Measurements from ENCODE around the gene IRF2BP2. TPM values are rescaled to one million over a fixed set of nuclear protein-coding genes. Genes with fewer than 3 reads are reported as not detected.
A peak's percentile ranks its signal among the peaks of the same experiment; 100 is the strongest.

IRF2BP2 gene
- total and polyA plus RNA-seq, 2 of the 13 experiments (the other 11 are each of a cell fraction or from before 2014, with no cell fraction given) = 140 to 147 TPM

- TF ChIP-seq MAFF (IDR thresholded peaks at IDR 0.05; ENCODE audit: low read depth, low read length) = 0 out of 2 replicates have a peak, but pooled peaks have one; percentile 36
- no peak for TF ChIP-seq RFX1 (IDR thresholded peaks at IDR 0.05)
- TF ChIP-seq, protein P1, sequence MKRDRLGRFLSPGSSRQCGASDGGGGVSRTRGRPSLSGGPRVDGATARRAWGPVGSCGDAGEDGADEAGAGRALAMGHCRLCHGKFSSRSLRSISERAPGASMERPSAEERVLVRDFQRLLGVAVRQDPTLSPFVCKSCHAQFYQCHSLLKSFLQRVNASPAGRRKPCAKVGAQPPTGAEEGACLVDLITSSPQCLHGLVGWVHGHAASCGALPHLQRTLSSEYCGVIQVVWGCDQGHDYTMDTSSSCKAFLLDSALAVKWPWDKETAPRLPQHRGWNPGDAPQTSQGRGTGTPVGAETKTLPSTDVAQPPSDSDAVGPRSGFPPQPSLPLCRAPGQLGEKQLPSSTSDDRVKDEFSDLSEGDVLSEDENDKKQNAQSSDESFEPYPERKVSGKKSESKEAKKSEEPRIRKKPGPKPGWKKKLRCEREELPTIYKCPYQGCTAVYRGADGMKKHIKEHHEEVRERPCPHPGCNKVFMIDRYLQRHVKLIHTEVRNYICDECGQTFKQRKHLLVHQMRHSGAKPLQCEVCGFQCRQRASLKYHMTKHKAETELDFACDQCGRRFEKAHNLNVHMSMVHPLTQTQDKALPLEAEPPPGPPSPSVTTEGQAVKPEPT (CRISPR knock-in tag; IDR thresholded peaks at IDR 0.05; ENCODE audit: low read depth) = no peak
- TF ChIP-seq GATAD1 (CRISPR knock-in tag; IDR thresholded peaks at IDR 0.05) = peak; percentile 53
- no peak for TF ChIP-seq ZNF674 (CRISPR knock-in tag; IDR thresholded peaks at IDR 0.05; ENCODE audit: low read depth)
- TF ChIP-seq REXO4 (CRISPR knock-in tag; IDR thresholded peaks at IDR 0.05; ENCODE audit: borderline replicate concordance) = no peak
- 0 out of 2 replicates have a peak, but pooled peaks have one; percentile 32 for TF ChIP-seq SIX1 (CRISPR knock-in tag; IDR thresholded peaks at IDR 0.05; ENCODE audit: borderline replicate concordance)
- TF ChIP-seq NCOA5 (CRISPR knock-in tag; IDR thresholded peaks at IDR 0.05) = no peak
- peak; percentile 6; the same call in 1 of the 2 replicates for TF ChIP-seq SSRP1 (CRISPR knock-in tag; IDR thresholded peaks at IDR 0.05)
- TF ChIP-seq MLX (CRISPR knock-in tag; IDR thresholded peaks at IDR 0.05) = 0 out of 2 replicates have a peak, but pooled peaks have one; percentile 11
- no peak for TF ChIP-seq ZNF513 (CRISPR knock-in tag; conservative IDR thresholded peaks at IDR 0.05)
- TF ChIP-seq MIER2 (CRISPR knock-in tag; IDR thresholded peaks at IDR 0.05) = no peak
- TF ChIP-seq ZMAT3 (CRISPR knock-in tag; conservative IDR thresholded peaks at IDR 0.05) = no peak
- no peak for TF ChIP-seq FOSL1 (CRISPR knock-in tag; IDR thresholded peaks at IDR 0.05; ENCODE audit: borderline replicate concordance)
- peak; percentile 89 for TF ChIP-seq SOX5 (CRISPR knock-in tag; IDR thresholded peaks at IDR 0.05; ENCODE audit: borderline replicate concordance)
- TF ChIP-seq GMEB2 (CRISPR knock-in tag; IDR thresholded peaks at IDR 0.05; ENCODE audit: low read depth) = no peak
- TF ChIP-seq ZNF839 (CRISPR knock-in tag; IDR thresholded peaks at IDR 0.05; ENCODE audit: borderline replicate concordance) = no peak
- peak; percentile 40; the same call in 1 of the 2 replicates for TF ChIP-seq KAT8 (CRISPR knock-in tag; IDR thresholded peaks at IDR 0.05)
- TF ChIP-seq ZSCAN30 (CRISPR knock-in tag; IDR thresholded peaks at IDR 0.05) = no peak
- no peak for TF ChIP-seq GATA4 (IDR thresholded peaks at IDR 0.05; ENCODE audit: borderline replicate concordance, low read depth)
- no peak for TF ChIP-seq ZNF335 (CRISPR knock-in tag; IDR thresholded peaks at IDR 0.05)
- peak; percentile 89 for TF ChIP-seq SAP130 (CRISPR knock-in tag; IDR thresholded peaks at IDR 0.05; ENCODE audit: low read depth)
- no peak for TF ChIP-seq ARHGAP35 (CRISPR knock-in tag; IDR thresholded peaks at IDR 0.05; ENCODE audit: borderline replicate concordance)
- no peak for TF ChIP-seq FLYWCH1 (CRISPR knock-in tag; IDR thresholded peaks at IDR 0.05)
- TF ChIP-seq SMAD9 (CRISPR knock-in tag; IDR thresholded peaks at IDR 0.05) = no peak
- TF ChIP-seq ZNF878 (CRISPR knock-in tag; IDR thresholded peaks at IDR 0.05) = peak; percentile 59; the same call in 1 of the 2 replicates
- TF ChIP-seq ZNF101 (CRISPR knock-in tag; IDR thresholded peaks at IDR 0.05; ENCODE audit: borderline replicate concordance, low read depth) = no peak
Measured at GRCh38 chr1:234602334-234603220, 7.4 kb downstream of the IRF2BP2 start (continued).

Data from HepG2 (cell line).